HG02884 (cell line): ENCODE results near the gene CD72.
"Not testable (repeated sequence)": the region's sequence is repeated elsewhere in the genome, so short reads cannot be mapped to it uniquely, and the experiment has no call there.

Experiments used
- ATAC-seq: cut with Tn5 transposase; IDR thresholded peaks from one replicate; pipeline ENCODE4 v1.9.1; 2021; ENCODE audit warnings: mild to moderate bottlenecking, moderate library complexity; ENCODE audit not compliant: unreplicated experiment

CD72 gene

GRCh38 chr9:35650341-35651158, 32.3 kb upstream of the CD72 start, which contains the start of gene SIT1:
Gene SIT1, minus strand, starts transcription at chr9:35650931. Its CDS starts 78 bp downstream, at chr9:35650853.
- ATAC-seq = no peak

- ATAC-seq = no peak
These were observed 31.5 kb upstream of the CD72 start for GRCh38 chr9:35649431-35650340.

- ATAC-seq = peak; percentile 78
These were observed 28.5 kb upstream of the CD72 start for GRCh38 chr9:35646533-35647265.

GRCh38 chr9:35646153-35646532, 27.9 kb upstream of the CD72 start:
- ATAC-seq = no peak

- ATAC-seq = not testable (repeated sequence)
These were observed 27.5 kb upstream of the CD72 start for GRCh38 chr9:35645736-35646135.

- no peak for ATAC-seq
These were observed 24.8 kb upstream of the CD72 start for GRCh38 chr9:35643046-35643445.

- not testable (repeated sequence) for ATAC-seq
These were observed 23.3 kb upstream of the CD72 start for GRCh38 chr9:35641478-35641877.

- ATAC-seq = not testable (repeated sequence)
These were observed 22.2 kb upstream of the CD72 start for GRCh38 chr9:35640431-35640830.

GRCh38 chr9:35639631-35640030, 21.4 kb upstream of the CD72 start:
- no peak for ATAC-seq

- not testable (repeated sequence) for ATAC-seq
These were observed 21.0 kb upstream of the CD72 start for GRCh38 chr9:35639225-35639624.

GRCh38 chr9:35638751-35639150, 20.5 kb upstream of the CD72 start:
- not testable (repeated sequence) for ATAC-seq

GRCh38 chr9:35637427-35637955, 19.3 kb upstream of the CD72 start:
- not testable (repeated sequence) for ATAC-seq

GRCh38 chr9:35636877-35637246, 18.6 kb upstream of the CD72 start:
- not testable (repeated sequence) for ATAC-seq

- no peak for ATAC-seq
These were observed 18.1 kb upstream of the CD72 start for GRCh38 chr9:35636135-35636876.

GRCh38 chr9:35635730-35636129, 17.5 kb upstream of the CD72 start:
- no peak for ATAC-seq

GRCh38 chr9:35629597-35629996, 11.4 kb upstream of the CD72 start:
- no peak for ATAC-seq

- no peak for ATAC-seq
These were observed 10.3 kb upstream of the CD72 start for GRCh38 chr9:35628389-35628991.

- ATAC-seq = no peak
These were observed 9.4 kb upstream of the CD72 start for GRCh38 chr9:35627575-35627974.

- peak; percentile 48 for ATAC-seq
These were observed 1.6 kb upstream of the CD72 start for GRCh38 chr9:35619800-35620158.
